ENCODE results near the gene NSUN7. TPM values are rescaled to one million over a fixed set of nuclear protein-coding genes. Genes with fewer than 3 reads are reported as not detected.

The NSUN7 gene
- total and polyA plus RNA-seq, 4 donors = 0.21 to 4.5 (median 1.3) TPM

DNA sequence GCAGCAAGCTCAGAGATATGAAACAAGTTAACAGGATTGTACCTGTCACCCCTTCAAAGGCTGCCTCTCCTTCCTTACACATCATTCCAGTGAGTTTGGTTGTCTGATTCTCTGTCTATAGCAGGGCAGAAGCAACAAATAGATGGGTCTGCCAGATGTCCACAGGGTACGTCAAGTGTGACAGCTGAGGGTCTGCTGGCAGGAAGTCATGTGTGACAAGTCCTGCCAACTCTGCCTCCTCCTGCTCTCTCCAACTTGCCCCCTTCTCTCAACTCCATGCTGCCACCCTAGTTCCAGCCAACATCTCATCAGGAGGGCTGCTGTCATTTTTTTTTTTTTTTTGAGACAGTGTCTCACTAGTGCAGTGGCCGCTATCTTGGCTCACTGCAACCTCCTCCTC lies 109.2 kb downstream of the NSUN7 start:
- H3K9ac ChIP-seq (ENCODE audit: low read depth in 1 of 2, low read length in 2 of 2) = no peak overlapping the region
- WGBS = 93% methylated on average over 2 of the region's 2 CpGs
- no peaks in the 10 kb centered on the region for H3K4me1 ChIP-seq (ENCODE audit: control insufficient read depth in 4 of 4, insufficient read depth in 4 of 4, low read length in 3 of 4)
- no peak overlapping the region for H3K4me3 ChIP-seq (ENCODE audit: low read depth in 1 of 3, low read length in 3 of 3)
- H3K27ac ChIP-seq (ENCODE audit: low read depth in 1 of 2, low read length in 2 of 2) = no peak overlapping the region
- DNase-seq (ENCODE audit: low spot score) = no peak
- H3K27me3 ChIP-seq (ENCODE audit: control insufficient read depth in 4 of 4, insufficient read depth in 4 of 4, low read length in 3 of 4) = no peaks in the 10 kb centered on the region
- TF ChIP-seq, protein P1, sequence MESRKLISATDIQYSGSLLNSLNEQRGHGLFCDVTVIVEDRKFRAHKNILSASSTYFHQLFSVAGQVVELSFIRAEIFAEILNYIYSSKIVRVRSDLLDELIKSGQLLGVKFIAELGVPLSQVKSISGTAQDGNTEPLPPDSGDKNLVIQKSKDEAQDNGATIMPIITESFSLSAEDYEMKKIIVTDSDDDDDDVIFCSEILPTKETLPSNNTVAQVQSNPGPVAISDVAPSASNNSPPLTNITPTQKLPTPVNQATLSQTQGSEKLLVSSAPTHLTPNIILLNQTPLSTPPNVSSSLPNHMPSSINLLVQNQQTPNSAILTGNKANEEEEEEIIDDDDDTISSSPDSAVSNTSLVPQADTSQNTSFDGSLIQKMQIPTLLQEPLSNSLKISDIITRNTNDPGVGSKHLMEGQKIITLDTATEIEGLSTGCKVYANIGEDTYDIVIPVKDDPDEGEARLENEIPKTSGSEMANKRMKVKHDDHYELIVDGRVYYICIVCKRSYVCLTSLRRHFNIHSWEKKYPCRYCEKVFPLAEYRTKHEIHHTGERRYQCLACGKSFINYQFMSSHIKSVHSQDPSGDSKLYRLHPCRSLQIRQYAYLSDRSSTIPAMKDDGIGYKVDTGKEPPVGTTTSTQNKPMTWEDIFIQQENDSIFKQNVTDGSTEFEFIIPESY (IDR thresholded peaks at IDR 0.05) = no peak
- peaks cover 0 to 8% (median 0%) of the 10 kb centered on the region in 4 donors for H3K36me3 ChIP-seq (ENCODE audit: control insufficient read depth in 4 of 4, insufficient read depth in 3 of 4, low read depth in 1 of 4, low read length in 3 of 4)
- no peaks in the 10 kb centered on the region for H3K9me3 ChIP-seq (ENCODE audit: control insufficient read depth in 4 of 4, low read length in 3 of 4)

Small RNA genes lying within 50 kb of the gene (small RNA-seq; reads per million reads assigned to genes)
- not detected for gene RF00019

Other genes with a start within 250 kb of the NSUN7 start
- 10 to 100 TPM; 24.7 to 81.2 TPM for gene RBM47, start 120.1 kb upstream of the NSUN7 start, total RNA-seq
- gene RBM47, start 120.1 kb upstream of the NSUN7 start, polyA plus RNA-seq = 10 to 100 TPM; 16.5 to 24.8 TPM